HCT116 (cell line): ENCODE results near the gene HLA-DQB2. TPM values are rescaled to one million over a fixed set of nuclear protein-coding genes. Genes with fewer than 3 reads are reported as not detected.

Experiments used
- ATAC-seq: fragments of 200-7000 bp; cut with Tn5 transposase; 2 replicates; pipeline ENCODE4 v1.9.1; 2020; ENCODE audit warnings: mild to moderate bottlenecking, moderate library complexity
- BruUV-seq: library from RNA; stranded (reverse); fragments of 400-500 nt; replicated peaks from 2 replicates; lab custom pipeline; 2021; lab: Mats Ljungman, UMichigan
- CTCF ChIA-PET: fragments of 300-600 bp; sonication (Branson Sonifier 250); formaldehyde crosslinking; loops from one replicate; lab custom pipeline; 2021; ENCODE audit warnings: antibody characterized with exemption; lab: Charles Lee
- POLR2A ChIA-PET: fragments of 300-600, 350-600 bp; sonication (Branson Sonifier 250); formaldehyde crosslinking; loops from one replicate; lab custom pipeline; 2021; ENCODE audit warnings: antibody characterized with exemption; lab: Charles Lee
- RAD21 ChIA-PET, 2 experiments: fragments of 300-600 bp; sonication (Branson Sonifier 250); formaldehyde crosslinking; loops; one replicate each; lab custom pipeline; 2023; ENCODE audit warnings: low total read pairs in 2 of 2; ENCODE audit not compliant: uncharacterized antibody in 2 of 2, unreplicated experiment in 2 of 2, low non-redundant PET in 1 of 2; lab: Charles Lee
- DNase-seq: peaks from one replicate; pipeline ENCODE4 v3.0.0-alpha.2; 2010; ENCODE audit warnings: low read depth, low spot score
- H2AFZ ChIP-seq: fragments of 200-600 bp; shearing (Covaris generic), sonication (generic); 2 replicates; pipeline ENCODE4 v1.6.1; 2017; ENCODE audit warnings: low read depth, mixed run types, mixed read lengths, antibody characterized with exemption, low read length; ENCODE audit not compliant: poor library complexity, severe bottlenecking
- H3K27ac ChIP-seq: 2 replicates; pipeline ENCODE4 v1.5.1; 2012; ENCODE audit warnings: low read depth, low read length
- H3K27me3 ChIP-seq: fragments of 200-600 bp; sonication (generic); 2 replicates; pipeline ENCODE4 v1.6.1; 2016; ENCODE audit warnings: mixed run types, low read length, mixed read lengths; ENCODE audit not compliant: insufficient read depth
- H3K36me3 ChIP-seq, 2 experiments: fragments of 200-500 bp in 1 of 2; fragments of 200-600 bp in 1 of 2; sonication (Bioruptor generic) in 1 of 2; sonication (generic) in 1 of 2; 2 replicates each; pipeline versions ENCODE4 v1.5.1 to v1.6.1; 2014 to 2016; ENCODE audit warnings: low read length in 2 of 2, inconsistent platforms in 1 of 2, mixed read lengths in 1 of 2, mixed run types in 1 of 2; ENCODE audit not compliant: insufficient read depth in 2 of 2, control insufficient read depth in 1 of 2
- H3K4me1 ChIP-seq, 2 experiments: fragments of 200-600 bp in 1 of 2; sonication (generic) in 1 of 2; 2 replicates each; pipeline versions ENCODE4 v1.5.1 to v1.6.1; 2012 to 2017; ENCODE audit warnings: low read length in 2 of 2, inconsistent platforms in 1 of 2, mild to moderate bottlenecking in 1 of 2, mixed read lengths in 1 of 2, mixed run types in 1 of 2, moderate library complexity in 1 of 2; ENCODE audit not compliant: insufficient read depth in 2 of 2, control insufficient read depth in 1 of 2
- H3K4me2 ChIP-seq: fragments of 200-600 bp; sonication (generic); 2 replicates; pipeline ENCODE4 v1.6.1; 2017; ENCODE audit warnings: mixed run types, low read length, mixed read lengths
- H3K4me3 ChIP-seq, 2 experiments: fragments of 200-600 bp in 1 of 2; sonication (generic) in 1 of 2; replicated peaks in 1 of 2; 2 replicates each; pipeline ENCODE4 v1.5.1; 2011 to 2016; ENCODE audit warnings: low read length in 2 of 2, control low read depth in 1 of 2, low read depth in 1 of 2, mild to moderate bottlenecking in 1 of 2, mixed read lengths in 1 of 2, mixed run types in 1 of 2
- H3K79me2 ChIP-seq: fragments of 200-600 bp; sonication (generic); 2 replicates; pipeline ENCODE4 v1.6.1; 2017; ENCODE audit warnings: mild to moderate bottlenecking, mixed run types, low read length, moderate library complexity, mixed read lengths; ENCODE audit not compliant: insufficient read depth
- H3K9ac ChIP-seq: fragments of 200-600 bp; sonication (generic); 2 replicates; pipeline ENCODE4 v1.6.1; 2016; ENCODE audit warnings: low read length, mixed read lengths
- H3K9me2 ChIP-seq: fragments of 200-600 bp; sonication (generic), shearing (Covaris generic); 2 replicates; pipeline ENCODE4 v1.6.1; 2017; ENCODE audit warnings: mixed run types, mild to moderate bottlenecking, moderate library complexity; ENCODE audit not compliant: insufficient read depth
- H3K9me3 ChIP-seq, 2 experiments: fragments of 200-500 bp in 1 of 2; fragments of 200-600 bp in 1 of 2; sonication (Bioruptor generic) in 1 of 2; sonication (generic) in 1 of 2; 2 replicates each; pipeline ENCODE4 v1.6.1; 2014 to 2017; ENCODE audit warnings: low read length in 2 of 2, mixed read lengths in 2 of 2, inconsistent platforms in 1 of 2, low read depth in 1 of 2, mild to moderate bottlenecking in 1 of 2, mixed run types in 1 of 2, moderate library complexity in 1 of 2; ENCODE audit not compliant: control insufficient read depth in 1 of 2, insufficient read depth in 1 of 2
- H4K20me1 ChIP-seq: fragments of 200-600 bp; sonication (generic), shearing (Covaris generic); 2 replicates; pipeline ENCODE4 v1.6.1; 2017; ENCODE audit warnings: mixed run types, mild to moderate bottlenecking, moderate library complexity; ENCODE audit not compliant: insufficient read depth
- CTCF ChIP-seq, 3 experiments: fragments of 200-600 bp in 1 of 3; sonication (generic) in 1 of 3; IDR thresholded peaks in 2 of 3; conservative IDR thresholded peaks in 1 of 3; 2 replicates each; pipeline ENCODE4 v1.5.1; 2012 to 2017; ENCODE audit warnings: low read depth in 2 of 3, low read length in 2 of 3, antibody characterized with exemption in 1 of 3, borderline replicate concordance in 1 of 3, control low read depth in 1 of 3, mild to moderate bottlenecking in 1 of 3, mixed read lengths in 1 of 3, mixed run types in 1 of 3, moderate library complexity in 1 of 3; ENCODE audit not compliant: insufficient read depth in 1 of 3
- FOSL1 ChIP-seq: IDR thresholded peaks from 2 replicates; pipeline ENCODE4 v1.6.1; 2012; ENCODE audit warnings: low read depth
- RAD21 ChIP-seq: IDR thresholded peaks from 2 replicates; pipeline ENCODE4 v1.6.1; 2012; ENCODE audit warnings: low read depth, mild to moderate bottlenecking
- SIN3A ChIP-seq: IDR thresholded peaks from 2 replicates; pipeline ENCODE4 v1.6.1; 2012; ENCODE audit warnings: low read depth
- SP1 ChIP-seq: IDR thresholded peaks from 2 replicates; pipeline ENCODE4 v1.6.1; 2012; ENCODE audit warnings: low read depth
- SRF ChIP-seq: IDR thresholded peaks from 2 replicates; pipeline ENCODE4 v1.6.1; 2012; ENCODE audit warnings: low read depth
- intact Hi-C: fragments of 100-400 bp; cut with micrococcal nuclease; formaldehyde crosslinking; loops from 2 replicates; pipeline ENCODE4 v1.10.0; 2022
- total RNA-seq: library from RNA; stranded (reverse); gene quantifications from one replicate; pipeline ENCODE4 v1.2.1, GENCODE V29; 2021; ENCODE audit not compliant: unreplicated experiment

HLA-DQB2 gene
- total RNA-seq, 1 experiment from 2014 or later = 1.8 TPM

GRCh38 chr6:32718879-32719278 lies 44.5 kb downstream of the HLA-DQB2 start:
- BruUV-seq = no TSS peak

GRCh38 chr6:32716396-32716795 lies 46.9 kb downstream of the HLA-DQB2 start:
- CTCF ChIA-PET = interaction anchor here (0.6 to 1.0 kb wide), 3 partner anchors 16 to 152 kb away, joined by 3 read pairs; partner anchors contain the start of gene TAP1
- H3K79me2 ChIP-seq = no peaks in the 10 kb centered on the region
- ATAC-seq = peak; percentile 66

More at GRCh38 chr6:32718879-32719278, 44.5 kb downstream of the HLA-DQB2 start:
- Histone ChIP-seq H3K79me2 (no peaks in the 10 kb centered on the region), H3K4me3 (no peak overlapping the region), H4K20me1 (no peaks in the 10 kb centered on the region), H3K4me2 (no peak overlapping the region)
- POLR2A ChIA-PET = no interaction called here
- no peak for TF ChIP-seq SRF
- no peak for TF ChIP-seq SP1
- no peak for TF ChIP-seq CTCF (IDR thresholded peaks at IDR 0.05 in 2 of 3, conservative IDR thresholded peaks at IDR 0.05 in 1 of 3; ENCODE audit: borderline replicate concordance in 1 of 3, insufficient read depth in 1 of 3, low read depth in 2 of 3, low read length in 2 of 3)
- TF ChIP-seq, all 23 proteins: peak for 0
- Histone ChIP-seq H3K9ac (no peak overlapping the region), H3K27ac (no peak overlapping the region), H2AFZ (no peak overlapping the region), H3K4me1 (no peaks in the 10 kb centered on the region), H3K9me3 (no peaks in the 10 kb centered on the region), H3K36me3 (no peaks in the 10 kb centered on the region), H3K27me3 (no peaks in the 10 kb centered on the region), H3K9me2 (no peaks in the 10 kb centered on the region)
- ChIA-PET RAD21 (no interaction called here), CTCF (no interaction called here)
- DNase-seq (no peak), ATAC-seq (no peak)
- intact Hi-C loops = no loop called here

More at GRCh38 chr6:32716396-32716795, 46.9 kb downstream of the HLA-DQB2 start:
- H3K4me3 ChIP-seq = no peak overlapping the region
- no peaks in the 10 kb centered on the region for H4K20me1 ChIP-seq
- no peak overlapping the region for H3K27ac ChIP-seq
- RAD21 ChIA-PET = interaction anchor here in 1 of 2 experiments (0.5 kb wide), 1 partner anchor 284 kb away, joined by 3 read pairs; no protein-coding TSS in a partner anchor
- H2AFZ ChIP-seq = no peak overlapping the region
- H3K9me3 ChIP-seq = no peaks in the 10 kb centered on the region
- H3K36me3 ChIP-seq = no peaks in the 10 kb centered on the region
- H3K9me2 ChIP-seq = no peaks in the 10 kb centered on the region
- H3K4me2 ChIP-seq = no peak overlapping the region
- H3K4me1 ChIP-seq = no peaks in the 10 kb centered on the region
- TF ChIP-seq FOSL1 (no peak), CTCF (IDR thresholded peaks at IDR 0.05 in 2 of 3, conservative IDR thresholded peaks at IDR 0.05 in 1 of 3; ENCODE audit: borderline replicate concordance in 1 of 3, insufficient read depth in 1 of 3, low read depth in 2 of 3, low read length in 2 of 3) (peak in 2 of 3 experiments; percentile 24 to 40; a peak in 3 of 6 replicates), RAD21 (peak; percentile 37; the same call in 1 of the 2 replicates), SIN3A (no peak)
- H3K27me3 ChIP-seq = no peaks in the 10 kb centered on the region
- intact Hi-C loops = no loop called here
- no TSS peak for BruUV-seq
- H3K9ac ChIP-seq = no peak overlapping the region
- POLR2A ChIA-PET = no interaction called here
- no peak for DNase-seq
